Stimulated activated CD4-positive, alpha-beta T cell treated with anti-CD3 and anti-CD28 coated beads, Interleukin-1b, Interleukin-23, amount 100 ng/mL, for 48 hours (primary cell): ENCODE results near the gene FYN.
"Not testable (repeated sequence)": the region's sequence is repeated elsewhere in the genome, so short reads cannot be mapped to it uniquely, and the experiment has no call there.

Experiments used
- DNase-seq: peaks from one replicate; pipeline ENCODE4 v3.0.0-alpha.2; 2020

Gene FYN

GRCh38 chr6:111873178-111874024 lies at the start of gene FYN:
FYN (minus strand) TSS chr6:111873452; CDS start chr6:111720051, 153,401 bp downstream.
- peak; percentile 100 for DNase-seq

- no peak for DNase-seq
These were observed 49.4 kb upstream of the FYN start for GRCh38 chr6:111922454-111923297.

GRCh38 chr6:111921103-111921502 lies 47.9 kb upstream of the FYN start:
- DNase-seq: no peak

GRCh38 chr6:111920578-111920977 lies 47.3 kb upstream of the FYN start:
- no peak for DNase-seq

- DNase-seq: no peak
These were observed 45.6 kb upstream of the FYN start for GRCh38 chr6:111918825-111919224.

GRCh38 chr6:111916747-111917146 lies 43.5 kb upstream of the FYN start:
- no peak for DNase-seq

GRCh38 chr6:111914617-111915016 lies 41.4 kb upstream of the FYN start:
- DNase-seq: no peak

GRCh38 chr6:111912904-111913303 lies 39.7 kb upstream of the FYN start:
- peak; percentile 9 for DNase-seq

- no peak for DNase-seq
These were observed 38.2 kb upstream of the FYN start for GRCh38 chr6:111911428-111911827.

GRCh38 chr6:111909238-111909637 lies 36.0 kb upstream of the FYN start:
- DNase-seq: no peak

GRCh38 chr6:111908365-111908764 lies 35.1 kb upstream of the FYN start:
- not testable (repeated sequence) for DNase-seq

GRCh38 chr6:111900735-111901134 lies 27.5 kb upstream of the FYN start:
- no peak for DNase-seq

GRCh38 chr6:111899531-111899930 lies 26.3 kb upstream of the FYN start:
- no peak for DNase-seq

- DNase-seq: no peak
These were observed 25.2 kb upstream of the FYN start for GRCh38 chr6:111898452-111898851.

GRCh38 chr6:111894951-111895350 lies 21.7 kb upstream of the FYN start:
- no peak for DNase-seq

GRCh38 chr6:111894272-111894671 lies 21.0 kb upstream of the FYN start:
- DNase-seq: no peak

GRCh38 chr6:111892431-111892830 lies 19.2 kb upstream of the FYN start:
- DNase-seq: no peak

GRCh38 chr6:111890988-111891387 lies 17.7 kb upstream of the FYN start:
- no peak for DNase-seq

- DNase-seq: no peak
These were observed 15.9 kb upstream of the FYN start for GRCh38 chr6:111888928-111889695.

- DNase-seq: not testable (repeated sequence)
These were observed 13.5 kb upstream of the FYN start for GRCh38 chr6:111886793-111887192.

GRCh38 chr6:111885373-111886027 lies 12.2 kb upstream of the FYN start:
- DNase-seq: no peak

GRCh38 chr6:111884068-111884467 lies 10.8 kb upstream of the FYN start:
- no peak for DNase-seq
